ENCODE measurements around the gene UPK3A. TPM values are rescaled to one million over a fixed set of nuclear protein-coding genes. Genes with fewer than 3 reads are reported as not detected.

The UPK3A gene
- total and polyA plus RNA-seq, 2 of the 13 experiments (the other 11 are each of a cell fraction or from before 2014, with no cell fraction given) = 10.5 to 13.8 TPM

- TF ChIP-seq ZNF180 (CRISPR knock-in tag; IDR thresholded peaks at IDR 0.05; ENCODE audit: borderline replicate concordance, low read depth) = 0 out of 2 replicates have a peak, but pooled peaks have one; percentile 32
- no peak for TF ChIP-seq REXO4 (CRISPR knock-in tag; IDR thresholded peaks at IDR 0.05; ENCODE audit: borderline replicate concordance)
- peak; percentile 25 for TF ChIP-seq TBL1XR1 (IDR thresholded peaks at IDR 0.05; ENCODE audit: borderline replicate concordance, low read length, partially characterized antibody)
- TF ChIP-seq PHF20 (CRISPR knock-in tag; IDR thresholded peaks at IDR 0.05) = peak; percentile 73
- TF ChIP-seq ZNF142 (CRISPR knock-in tag; IDR thresholded peaks at IDR 0.05) = peak; percentile 24; the same call in 1 of the 2 replicates
- peak; percentile 79 for TF ChIP-seq YY1 (IDR thresholded peaks at IDR 0.05; ENCODE audit: insufficient read depth, insufficient replicate concordance, low read depth, low read length)
- TF ChIP-seq HDAC2 (CRISPR knock-in tag; IDR thresholded peaks at IDR 0.05) = peak; percentile 30; the same call in 1 of the 2 replicates
- TF ChIP-seq SRF (IDR thresholded peaks at IDR 0.05; ENCODE audit: low read depth, low read length) = 0 out of 2 replicates have a peak, but pooled peaks have one; percentile 47
- TF ChIP-seq PRPF4 (IDR thresholded peaks at IDR 0.05; ENCODE audit: low read depth, low read length, poor library complexity, severe bottlenecking) = no peak
- peak; percentile 11; the same call in 1 of the 2 replicates for TF ChIP-seq THRA (CRISPR knock-in tag; IDR thresholded peaks at IDR 0.05; ENCODE audit: borderline replicate concordance)
- TF ChIP-seq ZHX1 (CRISPR knock-in tag; IDR thresholded peaks at IDR 0.05; ENCODE audit: low read depth) = 0 out of 2 replicates have a peak, but pooled peaks have one; percentile 16
- TF ChIP-seq ZBTB33 (CRISPR knock-in tag; IDR thresholded peaks at IDR 0.05) = peak; percentile 7; the same call in 1 of the 2 replicates
- TF ChIP-seq HOXA5 (CRISPR knock-in tag; IDR thresholded peaks at IDR 0.05) = peak; percentile 90
- TF ChIP-seq ZNF563 (CRISPR knock-in tag; IDR thresholded peaks at IDR 0.05) = peak; percentile 40; the same call in 1 of the 2 replicates
- TF ChIP-seq JDP2 (CRISPR knock-in tag; IDR thresholded peaks at IDR 0.05; ENCODE audit: borderline replicate concordance) = peak; percentile 51; the same call in 1 of the 2 replicates
These were observed 24.9 kb downstream of the UPK3A start, which contains the start of gene FAM118A (continued) for GRCh38 chr22:45309422-45310227.
